GM23338 (cell line): ENCODE measurements around the gene FAM131B. TPM values are rescaled to one million over a fixed set of nuclear protein-coding genes. Genes with fewer than 3 reads are reported as not detected.

Experiments
- CREB1 ChIP-seq: fragments of 250-450 bp; sonication (Bioruptor Pico); IDR thresholded peaks from 2 replicates; pipeline ENCODE4 v1.5.0; 2020; ENCODE audit warnings: low read depth, mild to moderate bottlenecking, moderate library complexity
- EZH2phosphoT487 ChIP-seq: fragments of 200-600 bp; sonication (generic); IDR thresholded peaks from one replicate; pipeline ENCODE4 v1.8.1; 2018; ENCODE audit warnings: antibody characterized with exemption; ENCODE audit not compliant: unreplicated experiment
- STAT1 ChIP-seq: IDR thresholded peaks from one replicate; pipeline ENCODE4 v1.6.1; 2016; ENCODE audit warnings: antibody characterized with exemption; ENCODE audit not compliant: unreplicated experiment
- polyA plus RNA-seq: library from polyadenylated mRNA; unstranded; fragments of >200 nt; fragmentation: Nextera tagmentation; extraction: Ambion mirVana; gene quantifications from 2 replicates; pipeline ENCODE4 v1.2.1, GENCODE V29; 2016
- total RNA-seq: library from RNA; depleted of rRNA; stranded (reverse); fragments of >200 nt; shearing (Covaris generic); gene quantifications from 2 replicates; pipeline ENCODE4 v1.2.3, GENCODE V29; 2014
- TF ChIP-seq, protein P1 (sequence below): fragments of 250-450 bp; sonication (Bioruptor Pico); IDR thresholded peaks from 2 replicates; pipeline ENCODE4 v1.5.0; 2020; ENCODE audit warnings: mild to moderate bottlenecking, moderate library complexity
- TF ChIP-seq, protein P2 (sequence below): IDR thresholded peaks from one replicate; pipeline ENCODE4 v1.6.1; 2018; ENCODE audit warnings: antibody characterized with exemption; ENCODE audit not compliant: unreplicated experiment
- TF ChIP-seq, protein P3 (sequence below): IDR thresholded peaks from 2 replicates; pipeline ENCODE4 v1.6.1; 2016; ENCODE audit warnings: antibody characterized with exemption

The FAM131B gene
- total and polyA plus RNA-seq, 2 experiments from 2014 or later, result 4.7 to 30.2 TPM

DNA sequence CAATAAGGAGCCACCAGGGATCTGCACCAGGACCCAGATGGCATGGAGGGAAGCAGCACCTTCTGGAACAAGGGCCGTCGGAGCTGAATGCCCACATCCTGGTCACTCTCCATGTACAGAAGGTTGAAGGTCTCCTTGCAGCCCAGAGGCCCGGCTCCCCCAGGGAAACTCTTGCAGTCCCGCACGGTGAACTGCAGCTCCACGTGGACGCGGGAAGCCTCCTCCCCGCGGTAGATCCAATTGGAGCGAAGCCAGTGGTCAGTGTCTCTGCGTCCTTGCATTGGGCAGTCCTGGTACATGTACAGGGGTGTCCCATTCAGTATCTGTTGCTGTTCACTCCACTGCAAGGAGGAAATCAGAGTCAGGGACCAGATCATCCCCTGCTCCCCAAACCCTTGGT, 38.8 kb upstream of the FAM131B start (continued):
- TF ChIP-seq, protein P1, sequence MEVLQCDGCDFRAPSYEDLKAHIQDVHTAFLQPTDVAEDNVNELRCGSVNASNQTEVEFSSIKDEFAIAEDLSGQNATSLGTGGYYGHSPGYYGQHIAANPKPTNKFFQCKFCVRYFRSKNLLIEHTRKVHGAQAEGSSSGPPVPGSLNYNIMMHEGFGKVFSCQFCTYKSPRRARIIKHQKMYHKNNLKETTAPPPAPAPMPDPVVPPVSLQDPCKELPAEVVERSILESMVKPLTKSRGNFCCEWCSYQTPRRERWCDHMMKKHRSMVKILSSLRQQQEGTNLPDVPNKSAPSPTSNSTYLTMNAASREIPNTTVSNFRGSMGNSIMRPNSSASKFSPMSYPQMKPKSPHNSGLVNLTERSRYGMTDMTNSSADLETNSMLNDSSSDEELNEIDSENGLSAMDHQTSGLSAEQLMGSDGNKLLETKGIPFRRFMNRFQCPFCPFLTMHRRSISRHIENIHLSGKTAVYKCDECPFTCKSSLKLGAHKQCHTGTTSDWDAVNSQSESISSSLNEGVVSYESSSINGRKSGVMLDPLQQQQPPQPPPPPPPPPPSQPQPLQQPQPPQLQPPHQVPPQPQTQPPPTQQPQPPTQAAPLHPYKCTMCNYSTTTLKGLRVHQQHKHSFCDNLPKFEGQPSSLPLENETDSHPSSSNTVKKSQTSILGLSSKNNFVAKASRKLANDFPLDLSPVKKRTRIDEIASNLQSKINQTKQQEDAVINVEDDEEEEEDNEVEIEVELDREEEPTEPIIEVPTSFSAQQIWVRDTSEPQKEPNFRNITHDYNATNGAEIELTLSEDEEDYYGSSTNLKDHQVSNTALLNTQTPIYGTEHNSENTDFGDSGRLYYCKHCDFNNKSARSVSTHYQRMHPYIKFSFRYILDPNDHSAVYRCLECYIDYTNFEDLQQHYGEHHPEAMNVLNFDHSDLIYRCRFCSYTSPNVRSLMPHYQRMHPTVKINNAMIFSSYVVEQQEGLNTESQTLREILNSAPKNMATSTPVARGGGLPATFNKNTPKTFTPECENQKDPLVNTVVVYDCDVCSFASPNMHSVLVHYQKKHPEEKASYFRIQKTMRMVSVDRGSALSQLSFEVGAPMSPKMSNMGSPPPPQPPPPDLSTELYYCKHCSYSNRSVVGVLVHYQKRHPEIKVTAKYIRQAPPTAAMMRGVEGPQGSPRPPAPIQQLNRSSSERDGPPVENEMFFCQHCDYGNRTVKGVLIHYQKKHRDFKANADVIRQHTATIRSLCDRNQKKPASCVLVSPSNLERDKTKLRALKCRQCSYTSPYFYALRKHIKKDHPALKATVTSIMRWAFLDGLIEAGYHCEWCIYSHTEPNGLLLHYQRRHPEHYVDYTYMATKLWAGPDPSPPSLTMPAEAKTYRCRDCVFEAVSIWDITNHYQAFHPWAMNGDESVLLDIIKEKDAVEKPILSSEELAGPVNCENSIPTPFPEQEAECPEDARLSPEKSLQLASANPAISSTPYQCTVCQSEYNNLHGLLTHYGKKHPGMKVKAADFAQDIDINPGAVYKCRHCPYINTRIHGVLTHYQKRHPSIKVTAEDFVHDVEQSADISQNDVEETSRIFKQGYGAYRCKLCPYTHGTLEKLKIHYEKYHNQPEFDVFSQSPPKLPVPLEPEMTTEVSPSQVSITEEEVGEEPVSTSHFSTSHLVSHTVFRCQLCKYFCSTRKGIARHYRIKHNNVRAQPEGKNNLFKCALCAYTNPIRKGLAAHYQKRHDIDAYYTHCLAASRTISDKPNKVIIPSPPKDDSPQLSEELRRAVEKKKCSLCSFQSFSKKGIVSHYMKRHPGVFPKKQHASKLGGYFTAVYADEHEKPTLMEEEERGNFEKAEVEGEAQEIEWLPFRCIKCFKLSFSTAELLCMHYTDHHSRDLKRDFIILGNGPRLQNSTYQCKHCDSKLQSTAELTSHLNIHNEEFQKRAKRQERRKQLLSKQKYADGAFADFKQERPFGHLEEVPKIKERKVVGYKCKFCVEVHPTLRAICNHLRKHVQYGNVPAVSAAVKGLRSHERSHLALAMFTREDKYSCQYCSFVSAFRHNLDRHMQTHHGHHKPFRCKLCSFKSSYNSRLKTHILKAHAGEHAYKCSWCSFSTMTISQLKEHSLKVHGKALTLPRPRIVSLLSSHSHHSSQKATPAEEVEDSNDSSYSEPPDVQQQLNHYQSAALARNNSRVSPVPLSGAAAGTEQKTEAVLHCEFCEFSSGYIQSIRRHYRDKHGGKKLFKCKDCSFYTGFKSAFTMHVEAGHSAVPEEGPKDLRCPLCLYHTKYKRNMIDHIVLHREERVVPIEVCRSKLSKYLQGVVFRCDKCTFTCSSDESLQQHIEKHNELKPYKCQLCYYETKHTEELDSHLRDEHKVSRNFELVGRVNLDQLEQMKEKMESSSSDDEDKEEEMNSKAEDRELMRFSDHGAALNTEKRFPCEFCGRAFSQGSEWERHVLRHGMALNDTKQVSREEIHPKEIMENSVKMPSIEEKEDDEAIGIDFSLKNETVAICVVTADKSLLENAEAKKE, result no peak
- TF ChIP-seq STAT1 (no peak), CREB1 (no peak), EZH2phosphoT487 (no peak)
- TF ChIP-seq, protein P2, sequence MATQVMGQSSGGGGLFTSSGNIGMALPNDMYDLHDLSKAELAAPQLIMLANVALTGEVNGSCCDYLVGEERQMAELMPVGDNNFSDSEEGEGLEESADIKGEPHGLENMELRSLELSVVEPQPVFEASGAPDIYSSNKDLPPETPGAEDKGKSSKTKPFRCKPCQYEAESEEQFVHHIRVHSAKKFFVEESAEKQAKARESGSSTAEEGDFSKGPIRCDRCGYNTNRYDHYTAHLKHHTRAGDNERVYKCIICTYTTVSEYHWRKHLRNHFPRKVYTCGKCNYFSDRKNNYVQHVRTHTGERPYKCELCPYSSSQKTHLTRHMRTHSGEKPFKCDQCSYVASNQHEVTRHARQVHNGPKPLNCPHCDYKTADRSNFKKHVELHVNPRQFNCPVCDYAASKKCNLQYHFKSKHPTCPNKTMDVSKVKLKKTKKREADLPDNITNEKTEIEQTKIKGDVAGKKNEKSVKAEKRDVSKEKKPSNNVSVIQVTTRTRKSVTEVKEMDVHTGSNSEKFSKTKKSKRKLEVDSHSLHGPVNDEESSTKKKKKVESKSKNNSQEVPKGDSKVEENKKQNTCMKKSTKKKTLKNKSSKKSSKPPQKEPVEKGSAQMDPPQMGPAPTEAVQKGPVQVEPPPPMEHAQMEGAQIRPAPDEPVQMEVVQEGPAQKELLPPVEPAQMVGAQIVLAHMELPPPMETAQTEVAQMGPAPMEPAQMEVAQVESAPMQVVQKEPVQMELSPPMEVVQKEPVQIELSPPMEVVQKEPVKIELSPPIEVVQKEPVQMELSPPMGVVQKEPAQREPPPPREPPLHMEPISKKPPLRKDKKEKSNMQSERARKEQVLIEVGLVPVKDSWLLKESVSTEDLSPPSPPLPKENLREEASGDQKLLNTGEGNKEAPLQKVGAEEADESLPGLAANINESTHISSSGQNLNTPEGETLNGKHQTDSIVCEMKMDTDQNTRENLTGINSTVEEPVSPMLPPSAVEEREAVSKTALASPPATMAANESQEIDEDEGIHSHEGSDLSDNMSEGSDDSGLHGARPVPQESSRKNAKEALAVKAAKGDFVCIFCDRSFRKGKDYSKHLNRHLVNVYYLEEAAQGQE, result no peak
- TF ChIP-seq, protein P3, sequence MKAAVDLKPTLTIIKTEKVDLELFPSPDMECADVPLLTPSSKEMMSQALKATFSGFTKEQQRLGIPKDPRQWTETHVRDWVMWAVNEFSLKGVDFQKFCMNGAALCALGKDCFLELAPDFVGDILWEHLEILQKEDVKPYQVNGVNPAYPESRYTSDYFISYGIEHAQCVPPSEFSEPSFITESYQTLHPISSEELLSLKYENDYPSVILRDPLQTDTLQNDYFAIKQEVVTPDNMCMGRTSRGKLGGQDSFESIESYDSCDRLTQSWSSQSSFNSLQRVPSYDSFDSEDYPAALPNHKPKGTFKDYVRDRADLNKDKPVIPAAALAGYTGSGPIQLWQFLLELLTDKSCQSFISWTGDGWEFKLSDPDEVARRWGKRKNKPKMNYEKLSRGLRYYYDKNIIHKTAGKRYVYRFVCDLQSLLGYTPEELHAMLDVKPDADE, result no peak
